DMS 273 (cell line): Measurements from ENCODE around the gene SPATA20.

Experiments used
- DNase-seq: peaks from one replicate; lab custom pipeline; 2025; ENCODE audit not compliant: unreplicated experiment; lab: John Stamatoyannopoulos, UW

Gene SPATA20

DNA sequence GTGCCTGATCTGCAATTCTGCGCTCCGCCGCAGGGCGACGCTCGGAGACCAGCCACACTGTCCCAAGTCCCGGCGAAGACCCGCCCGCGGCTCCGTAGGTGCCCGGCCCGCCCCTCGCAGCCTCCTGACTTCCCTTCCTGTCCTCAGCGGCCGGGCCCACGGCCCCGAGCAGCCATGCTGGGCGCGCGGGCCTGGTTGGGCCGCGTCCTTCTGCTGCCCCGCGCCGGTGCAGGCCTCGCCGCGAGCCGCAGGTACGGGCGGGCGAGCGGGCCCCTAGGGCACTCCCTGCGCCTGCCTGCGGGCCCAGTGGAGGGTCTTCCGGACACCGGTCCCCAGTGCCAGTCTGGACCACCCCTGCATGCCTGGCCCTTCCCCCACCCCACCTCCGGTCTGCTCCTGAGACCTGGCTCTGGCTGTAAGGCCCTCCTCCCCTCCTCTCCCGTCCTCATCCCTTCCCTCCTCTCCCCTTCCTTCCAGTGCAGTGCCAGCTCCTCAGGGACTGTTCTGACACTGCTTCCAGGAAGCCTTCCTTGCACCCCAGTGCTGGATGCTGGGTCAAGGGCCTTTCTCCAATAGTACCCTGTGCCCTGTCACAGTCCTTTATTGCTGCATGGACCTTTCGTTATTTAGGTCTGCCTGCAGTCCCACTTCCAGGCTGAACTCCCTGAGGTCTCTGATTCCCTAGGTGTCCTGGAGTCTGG lies at the start of gene SPATA20:
SPATA20 (plus strand) TSS at position 140 of the 701 bp plus-strand sequence; CDS start at position 175, 35 bp downstream.
- DNase-seq, result peak; percentile 96

DNA sequence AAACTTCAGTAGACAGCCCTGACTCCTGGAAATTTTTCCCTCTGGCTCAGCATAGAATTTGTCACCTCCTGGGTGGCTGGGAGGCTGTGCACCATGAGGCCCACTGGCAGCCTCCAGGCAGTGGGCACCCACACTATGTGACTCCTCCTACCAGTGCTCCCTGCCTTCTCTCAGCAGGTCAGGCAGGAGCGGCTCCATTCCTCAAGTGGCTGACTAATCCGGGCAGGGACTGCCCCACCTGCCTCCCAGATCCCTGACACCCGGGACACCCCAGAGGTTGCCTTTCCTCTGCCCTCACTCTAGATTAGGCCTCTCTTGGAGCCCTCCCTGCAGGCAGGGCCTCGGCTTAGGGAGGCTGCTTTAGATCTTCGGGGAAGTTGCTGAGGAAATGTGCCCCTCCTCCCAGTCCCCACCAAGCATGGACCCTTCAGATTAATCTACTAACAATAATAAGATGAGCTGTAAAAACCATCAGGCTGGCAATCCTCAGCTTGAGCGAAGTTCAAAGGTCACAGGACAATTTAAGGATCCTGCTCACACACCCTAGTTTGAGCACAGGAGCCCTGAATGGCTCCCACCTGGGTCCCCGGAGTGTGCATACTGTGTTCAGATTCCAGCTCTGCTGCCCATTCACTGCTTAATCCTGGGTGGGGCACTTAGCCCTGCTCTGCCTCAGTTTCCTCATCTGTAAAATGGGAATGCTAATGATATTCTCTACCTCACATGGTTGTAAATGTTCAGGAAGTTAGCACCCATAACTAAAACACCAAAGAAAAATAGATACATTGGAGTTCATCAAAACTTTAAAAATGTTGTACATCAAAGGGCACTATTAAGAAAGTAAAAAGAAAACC lies 48.7 kb upstream of the SPATA20 start:
- no peak for DNase-seq

DNA sequence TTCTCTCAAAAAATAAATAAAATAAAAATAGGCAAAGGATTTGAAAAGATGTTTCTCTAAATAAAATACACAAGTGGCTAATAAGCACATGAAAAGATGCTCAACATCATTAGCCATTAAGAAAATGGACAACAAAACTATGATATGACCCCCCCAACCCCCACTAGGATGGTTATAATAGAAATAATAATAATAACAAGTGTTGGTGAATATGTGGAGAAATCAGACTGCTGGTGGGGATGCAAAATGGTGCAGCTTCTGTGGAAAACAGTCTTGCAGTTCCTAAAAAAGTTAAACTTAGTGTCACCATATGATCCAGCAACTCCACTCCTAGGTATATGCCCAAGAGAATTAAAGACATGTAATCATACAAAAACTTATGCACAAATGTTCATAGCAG lies 47.7 kb upstream of the SPATA20 start:
- no peak for DNase-seq

DNA sequence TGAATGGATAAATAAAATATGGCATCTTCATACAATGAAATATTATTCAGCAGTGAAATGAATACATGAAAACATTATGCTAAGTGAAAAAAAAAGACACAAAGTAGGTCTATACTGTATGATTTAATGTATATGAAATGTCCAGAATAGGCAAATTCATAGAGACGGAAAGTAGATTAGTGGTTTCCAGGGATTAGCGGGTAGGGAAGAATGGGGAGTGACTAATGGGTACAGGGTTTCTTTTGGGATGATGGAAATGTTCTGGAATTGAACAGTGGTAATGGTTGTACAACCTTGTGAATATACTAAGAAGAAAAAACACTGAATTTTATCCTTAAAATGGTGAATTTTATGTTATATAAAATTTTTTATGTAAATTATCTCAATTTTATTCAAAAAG lies 47.3 kb upstream of the SPATA20 start:
- no peak for DNase-seq

- peak; percentile 64 for DNase-seq
Measured at GRCh38 chr17:50501054-50501453, 45.9 kb upstream of the SPATA20 start.

DNA sequence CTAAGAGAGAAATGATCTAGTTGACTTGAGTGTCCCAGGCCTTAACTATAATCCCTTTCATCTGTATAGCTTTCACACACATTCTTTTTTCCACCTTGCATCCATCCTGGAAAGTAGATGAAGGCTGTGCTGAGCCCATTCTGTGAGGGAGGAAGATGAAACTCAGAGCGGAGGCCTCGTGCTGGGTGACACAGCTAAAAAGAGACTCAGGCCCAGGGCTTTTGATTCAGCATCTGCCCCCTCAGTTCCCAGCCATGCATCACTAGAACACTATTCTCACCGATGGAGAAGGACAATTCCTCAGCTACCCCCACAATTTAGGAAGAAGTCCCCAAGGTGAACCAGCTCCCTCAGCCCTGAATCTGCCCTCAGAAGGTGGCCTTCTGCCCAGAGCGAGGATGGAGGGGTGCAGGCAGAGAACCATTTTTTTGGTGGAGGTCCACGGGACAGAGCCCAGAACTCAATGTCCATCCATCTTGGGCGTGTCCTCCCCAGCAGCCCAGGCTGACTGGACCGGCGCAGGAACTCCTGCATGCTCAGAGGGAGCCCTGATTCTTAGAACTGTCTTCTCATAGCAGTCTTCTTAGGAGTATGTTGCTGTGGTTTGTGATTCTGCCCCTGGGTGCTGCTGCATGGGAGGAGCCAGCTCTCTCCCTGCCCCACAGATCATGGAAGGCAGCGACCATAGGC lies 44.5 kb upstream of the SPATA20 start:
- no peak for DNase-seq

GRCh38 chr17:50505591-50506130 lies 41.3 kb upstream of the SPATA20 start:
- DNase-seq, result no peak

- DNase-seq, result no peak
Measured at GRCh38 chr17:50506298-50506697, 40.7 kb upstream of the SPATA20 start.

- DNase-seq, result peak; percentile 81
Measured at GRCh38 chr17:50507871-50508572, 39.0 kb upstream of the SPATA20 start, which contains the start of gene MYCBPAP. TSS of gene MYCBPAP (plus strand) at chr17:50508439. CDS start at chr17:50508675, 236 bp downstream.

DNA sequence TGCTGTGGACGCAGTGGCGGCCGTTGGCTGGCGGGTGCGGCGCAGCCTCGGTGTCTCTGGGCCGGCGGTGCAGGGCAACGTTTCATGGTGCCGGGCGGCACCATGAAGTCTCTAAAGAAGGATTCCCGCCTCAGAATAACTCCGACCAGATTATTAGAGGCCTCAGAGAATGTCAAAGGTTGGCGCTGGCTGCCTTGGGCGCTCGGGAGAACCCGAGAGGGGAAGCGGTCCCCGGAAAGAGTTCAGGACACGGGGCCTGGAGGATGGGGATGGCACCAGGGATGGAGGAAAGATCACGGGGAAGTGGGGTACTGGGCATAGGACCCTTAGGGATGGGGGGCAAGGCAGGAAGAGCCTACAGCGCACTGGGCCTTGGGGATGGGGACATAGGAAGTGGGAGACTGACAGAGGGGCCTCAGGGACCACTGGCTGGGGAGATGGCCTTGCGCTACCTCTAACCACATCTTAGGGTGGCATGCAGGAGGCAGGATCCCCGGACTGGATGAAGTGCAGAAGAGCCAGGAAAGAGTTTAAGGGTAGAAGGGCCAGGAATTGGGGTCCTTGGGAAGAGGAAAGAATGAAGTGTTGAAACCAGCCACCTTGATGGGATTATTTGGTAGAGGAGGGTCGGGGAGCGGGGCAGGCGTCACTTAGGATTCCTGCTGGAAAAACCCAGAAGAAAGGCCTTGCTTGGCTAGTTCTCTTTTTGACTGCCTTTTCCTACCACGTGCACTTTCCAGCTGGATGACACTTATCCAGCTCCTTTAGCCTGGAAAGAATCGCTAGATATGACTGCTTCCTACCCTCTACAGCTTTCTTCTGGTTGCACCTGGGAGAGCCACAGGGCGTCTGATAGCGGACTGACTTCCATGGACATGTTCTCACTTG lies 38.2 kb upstream of the SPATA20 start:
- DNase-seq, result no peak

GRCh38 chr17:50511058-50511457 lies 35.9 kb upstream of the SPATA20 start:
- peak; percentile 44 for DNase-seq

DNA sequence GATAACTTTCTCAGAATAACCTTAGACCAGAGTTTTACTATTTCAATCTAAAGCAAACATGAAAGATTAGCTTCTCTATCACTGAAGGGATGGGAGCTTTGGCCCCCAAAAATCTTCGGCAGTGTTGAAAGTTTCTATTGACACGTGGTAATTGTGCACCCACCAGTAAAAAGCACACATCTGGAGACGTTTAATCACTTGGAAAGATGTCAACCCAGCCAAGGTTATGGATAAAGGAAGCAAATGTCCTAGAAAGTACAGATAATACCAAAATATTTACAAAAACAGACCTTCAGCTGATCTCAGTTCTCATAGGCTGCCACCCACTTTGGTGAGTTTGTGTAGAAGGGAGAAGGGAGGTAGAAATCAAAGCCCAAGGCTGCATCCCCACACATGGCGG lies 33.5 kb upstream of the SPATA20 start:
- DNase-seq, result no peak

GRCh38 chr17:50514388-50514787 lies 32.6 kb upstream of the SPATA20 start:
- DNase-seq, result no peak

DNA sequence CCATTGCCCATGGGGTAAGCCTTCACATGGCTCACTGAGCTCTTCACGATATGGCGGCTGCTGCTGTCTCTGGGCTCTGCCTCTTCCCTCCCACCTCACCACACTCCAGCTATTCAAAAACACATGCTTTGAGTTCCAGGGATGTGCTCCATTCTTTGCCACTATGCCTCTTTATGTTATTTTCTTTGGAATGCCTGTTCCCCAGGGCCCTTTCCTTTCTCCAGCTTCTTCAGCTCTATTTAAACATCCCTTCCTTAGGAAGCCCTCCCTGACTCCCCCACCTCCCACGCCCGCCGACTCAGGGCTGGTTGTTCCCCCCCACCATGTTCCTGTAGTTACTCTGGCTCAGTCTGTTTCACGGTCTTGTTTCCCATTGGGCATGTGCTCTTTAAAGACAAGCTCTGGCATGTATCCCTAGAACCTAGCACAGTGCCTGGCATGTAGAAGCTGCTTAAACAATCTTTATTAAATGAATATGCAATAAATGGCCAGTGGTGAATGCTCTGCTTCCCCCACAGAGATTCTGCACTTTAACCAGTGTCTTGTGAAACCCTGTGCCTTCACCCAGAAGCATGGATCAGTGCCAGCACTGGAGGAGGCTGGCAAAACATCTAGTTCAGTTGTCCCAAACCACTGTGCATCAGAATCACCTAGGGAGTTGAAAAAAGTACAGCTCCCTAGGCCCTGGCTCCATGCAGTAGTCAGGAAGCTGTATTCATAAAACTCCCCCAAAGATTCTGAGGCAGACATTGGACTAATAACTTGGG lies 31.9 kb upstream of the SPATA20 start:
- DNase-seq, result no peak

DNA sequence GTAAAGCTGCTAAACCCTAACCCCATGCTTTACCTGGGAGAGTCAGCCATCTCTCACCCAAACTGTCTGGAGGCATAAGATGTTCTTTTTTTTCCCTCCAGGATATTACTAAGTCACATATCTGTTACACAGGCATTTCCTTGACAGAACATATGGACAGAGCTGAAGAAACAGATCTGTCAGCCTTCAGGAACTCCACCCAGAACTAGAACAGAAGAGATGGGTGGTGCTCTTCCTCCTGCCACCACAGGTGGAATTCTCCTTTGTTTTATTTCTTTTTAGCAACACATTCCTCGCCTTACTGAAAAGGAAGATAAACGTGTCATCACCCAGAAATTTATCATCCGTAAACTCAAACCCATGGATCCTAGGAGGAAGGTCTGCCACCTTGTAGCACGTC lies 30.0 kb upstream of the SPATA20 start:
- no peak for DNase-seq

DNA sequence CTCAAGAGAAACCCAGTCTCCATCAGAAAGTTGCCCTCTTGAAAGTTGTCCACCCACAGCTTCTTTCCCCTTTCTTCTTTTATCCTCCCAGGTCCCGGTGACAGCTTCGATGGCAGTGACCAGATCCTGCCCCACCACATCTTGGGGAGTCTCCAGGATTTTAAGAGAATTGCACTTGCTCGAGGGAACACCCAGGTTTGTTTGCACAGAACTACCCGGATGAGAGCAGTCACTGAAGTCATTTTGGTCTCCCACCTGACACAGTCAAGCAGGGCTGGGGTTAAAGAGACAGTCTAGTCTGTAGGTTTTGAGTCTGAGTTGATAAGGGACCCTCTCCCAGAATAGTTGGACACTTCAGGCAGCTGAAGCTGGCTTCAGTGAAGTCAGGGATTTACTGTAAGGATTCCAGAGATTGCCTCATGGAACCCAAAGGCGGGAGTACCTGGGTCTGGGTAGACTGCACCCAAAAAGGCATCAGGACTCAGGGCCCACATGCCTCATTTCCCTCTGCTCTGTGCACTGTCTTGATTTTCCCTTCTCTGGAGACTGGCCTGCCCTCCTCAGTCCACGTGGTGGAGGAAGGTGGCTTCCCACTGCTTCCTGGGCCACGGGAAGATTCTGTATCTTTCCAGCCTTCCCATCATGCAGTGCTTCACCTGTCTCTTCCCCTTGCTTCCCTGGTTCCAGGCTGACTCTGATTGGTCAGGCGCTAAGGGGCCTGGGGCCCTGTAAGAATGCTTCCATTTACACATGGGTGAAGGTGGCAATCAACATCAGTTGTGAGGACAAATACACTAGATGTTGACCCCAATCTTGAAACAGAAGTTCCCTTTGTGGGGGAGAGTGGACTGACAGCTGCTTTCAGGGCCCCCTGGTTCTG lies 29.2 kb upstream of the SPATA20 start:
- DNase-seq, result no peak

- peak; percentile 71 for DNase-seq
Measured at GRCh38 chr17:50518384-50519023, 28.5 kb upstream of the SPATA20 start.
